Epithelial cell of proximal tubule (primary cell): ENCODE results near the gene GPR61. TPM values are rescaled to one million over a fixed set of nuclear protein-coding genes. Genes with fewer than 3 reads are reported as not detected.

Experiments
- DNase-seq: peaks from one replicate; pipeline ENCODE4 v3.0.0-alpha.2; 2011; ENCODE audit warnings: low read depth
- H3K4me3 ChIP-seq: 2 replicates; pipeline ENCODE4 v1.5.1; 2011; ENCODE audit warnings: low read depth, mild to moderate bottlenecking, low read length
- total RNA-seq: library from RNA; depleted of rRNA; stranded (reverse); fragments of >200 nt; gene quantifications from 2 replicates; pipeline ENCODE4 v1.2.3, GENCODE V29; 2015
- TF ChIP-seq, protein P1 (sequence below): conservative IDR thresholded peaks from 2 replicates; pipeline ENCODE4 v1.5.1; 2012; ENCODE audit warnings: low read depth, mild to moderate bottlenecking, low read length

The GPR61 gene
- total RNA-seq, 1 donor from 2014 or later, result not detected

GRCh38 chr1:109529881-109530456, 9.7 kb upstream of the GPR61 start:
- no peak for DNase-seq
- TF ChIP-seq, protein P1, sequence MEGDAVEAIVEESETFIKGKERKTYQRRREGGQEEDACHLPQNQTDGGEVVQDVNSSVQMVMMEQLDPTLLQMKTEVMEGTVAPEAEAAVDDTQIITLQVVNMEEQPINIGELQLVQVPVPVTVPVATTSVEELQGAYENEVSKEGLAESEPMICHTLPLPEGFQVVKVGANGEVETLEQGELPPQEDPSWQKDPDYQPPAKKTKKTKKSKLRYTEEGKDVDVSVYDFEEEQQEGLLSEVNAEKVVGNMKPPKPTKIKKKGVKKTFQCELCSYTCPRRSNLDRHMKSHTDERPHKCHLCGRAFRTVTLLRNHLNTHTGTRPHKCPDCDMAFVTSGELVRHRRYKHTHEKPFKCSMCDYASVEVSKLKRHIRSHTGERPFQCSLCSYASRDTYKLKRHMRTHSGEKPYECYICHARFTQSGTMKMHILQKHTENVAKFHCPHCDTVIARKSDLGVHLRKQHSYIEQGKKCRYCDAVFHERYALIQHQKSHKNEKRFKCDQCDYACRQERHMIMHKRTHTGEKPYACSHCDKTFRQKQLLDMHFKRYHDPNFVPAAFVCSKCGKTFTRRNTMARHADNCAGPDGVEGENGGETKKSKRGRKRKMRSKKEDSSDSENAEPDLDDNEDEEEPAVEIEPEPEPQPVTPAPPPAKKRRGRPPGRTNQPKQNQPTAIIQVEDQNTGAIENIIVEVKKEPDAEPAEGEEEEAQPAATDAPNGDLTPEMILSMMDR, result no peak
- H3K4me3 ChIP-seq, result no peak overlapping the region

- no peak for DNase-seq
- H3K4me3 ChIP-seq, result no peak overlapping the region
- TF ChIP-seq, protein P1, result no peak
These were observed 9.1 kb upstream of the GPR61 start for GRCh38 chr1:109530457-109531087.

- TF ChIP-seq, protein P1, result no peak
- no peak overlapping the region for H3K4me3 ChIP-seq
- DNase-seq, result no peak
These were observed 8.3 kb upstream of the GPR61 start for GRCh38 chr1:109531380-109531779.

GRCh38 chr1:109531826-109532364, 7.8 kb upstream of the GPR61 start:
- DNase-seq, result no peak
- TF ChIP-seq, protein P1, result no peak
- H3K4me3 ChIP-seq, result peak overlapping the region; percentile 26

DNA sequence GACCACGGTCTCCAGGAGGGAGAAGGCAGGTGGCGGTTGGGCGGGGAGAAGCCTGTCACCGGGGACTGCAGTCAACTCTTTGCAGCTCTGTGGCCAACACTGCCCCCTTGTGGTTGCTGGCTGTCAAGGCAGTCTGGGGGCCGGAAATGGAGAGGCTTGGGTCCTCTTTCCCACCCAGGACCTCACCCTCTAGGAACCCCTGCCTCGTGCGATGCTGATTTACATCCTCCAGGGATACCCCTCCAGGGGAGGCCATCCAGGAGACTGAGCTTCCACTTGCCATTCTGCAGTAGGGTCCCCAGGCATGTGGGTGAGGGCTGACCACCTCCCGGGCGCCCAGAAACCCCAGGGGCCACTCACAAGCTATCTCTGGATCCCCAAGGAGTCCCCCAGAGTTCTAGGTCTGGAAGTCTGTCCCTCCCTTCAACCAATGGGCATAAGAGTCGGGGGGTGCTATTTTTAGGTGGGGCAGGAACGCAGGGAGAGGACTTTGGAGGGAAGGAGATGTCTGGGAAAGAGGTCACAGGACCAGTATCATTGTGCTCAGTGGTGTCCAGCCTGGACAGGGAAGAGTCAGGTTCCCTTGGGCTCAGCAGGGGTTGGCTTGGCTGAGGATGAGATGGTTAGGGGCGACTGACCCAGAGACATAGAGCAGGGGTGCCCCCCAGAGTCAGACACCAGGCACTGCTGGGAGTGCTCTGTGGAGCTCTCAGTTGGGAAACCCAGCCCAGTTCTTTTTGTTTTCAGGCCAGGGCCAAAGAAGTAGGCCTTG, 7.1 kb upstream of the GPR61 start:
- no peak for DNase-seq
- TF ChIP-seq, protein P1, result peak; percentile 94
- peak overlapping the region; percentile 26 for H3K4me3 ChIP-seq

GRCh38 chr1:109534307-109534858, 5.3 kb upstream of the GPR61 start:
- TF ChIP-seq, protein P1, result no peak
- no peak for DNase-seq
- no peak overlapping the region for H3K4me3 ChIP-seq
